IMR-90 (cell line): ENCODE results near the gene CCDC87. TPM values are rescaled to one million over a fixed set of nuclear protein-coding genes. Genes with fewer than 3 reads are reported as not detected.

Experiments used
- ATAC-seq: fragments of 200-7000 bp; cut with Tn5 transposase; 2 replicates; pipeline ENCODE4 v1.9.1; 2020; ENCODE audit warnings: low read depth, mild to moderate bottlenecking, moderate library complexity
- BruUV-seq: library from RNA; stranded (reverse); fragments of 400-500 nt; replicated peaks from 2 replicates; lab custom pipeline; 2021; lab: Mats Ljungman, UMichigan
- CTCF ChIA-PET: fragments of 300-600 bp; formaldehyde crosslinking; extraction: SDS; loops from one replicate; lab custom pipeline; 2021; ENCODE audit warnings: antibody characterized with exemption; lab: Yijun Ruan, JAX
- POLR2A ChIA-PET: fragments of 300-600 bp; sonication (Branson Sonifier 250); formaldehyde crosslinking; loops from one replicate; lab custom pipeline; 2022; ENCODE audit warnings: antibody characterized with exemption; ENCODE audit not compliant: unreplicated experiment; lab: Charles Lee
- DNase-seq: peaks from one replicate; pipeline ENCODE4 v3.0.0; 2013
- H2AFZ ChIP-seq: replicated peaks from 2 replicates; pipeline ENCODE3; 2013; ENCODE audit warnings: low read length, mild to moderate bottlenecking; ENCODE audit not compliant: poor library complexity
- H2AK5ac ChIP-seq: 2 replicates; pipeline ENCODE4 v1.6.1; 2013; ENCODE audit warnings: low read depth, low read length, inconsistent platforms
- H2AK9ac ChIP-seq: replicated peaks from 2 replicates; pipeline ENCODE3; 2013; ENCODE audit warnings: mild to moderate bottlenecking, low read depth, low read length, moderate library complexity; ENCODE audit not compliant: poor library complexity
- H2BK120ac ChIP-seq: 2 replicates; pipeline ENCODE4 v1.6.1; 2013; ENCODE audit warnings: low read depth, low read length, inconsistent platforms
- H2BK15ac ChIP-seq: 3 replicates; pipeline ENCODE4 v1.6.1; 2013; ENCODE audit warnings: low read depth, low read length, inconsistent platforms
- H2BK20ac ChIP-seq: 2 replicates; pipeline ENCODE4 v1.6.1; 2013; ENCODE audit warnings: low read depth, mild to moderate bottlenecking, inconsistent platforms, low read length, moderate library complexity
- H2BK5ac ChIP-seq: 2 replicates; pipeline ENCODE4 v1.6.1; 2013; ENCODE audit warnings: mild to moderate bottlenecking, low read depth, low read length, inconsistent platforms; ENCODE audit not compliant: poor library complexity, severe bottlenecking
- H3K14ac ChIP-seq: replicated peaks from 2 replicates; pipeline ENCODE4 v1.6.1; 2013; ENCODE audit warnings: low read depth, low read length, inconsistent platforms
- H3K18ac ChIP-seq: 2 replicates; pipeline ENCODE4 v1.6.1; 2013; ENCODE audit warnings: low read depth, low read length, control low read depth
- H3K23ac ChIP-seq: 2 replicates; pipeline ENCODE4 v1.6.1; 2013; ENCODE audit warnings: low read depth, low read length, inconsistent platforms
- H3K27ac ChIP-seq: 2 replicates; pipeline ENCODE4 v1.5.1; 2013; ENCODE audit warnings: mild to moderate bottlenecking, control low read depth, low read length; ENCODE audit not compliant: insufficient read depth
- H3K27me3 ChIP-seq: 2 replicates; pipeline ENCODE4 v1.6.1; 2013; ENCODE audit warnings: low read length; ENCODE audit not compliant: control insufficient read depth, insufficient read depth
- H3K36me3 ChIP-seq: 2 replicates; pipeline ENCODE4 v1.6.1; 2013; ENCODE audit warnings: low read length, mixed read lengths; ENCODE audit not compliant: control insufficient read depth, insufficient read depth
- H3K4ac ChIP-seq: 2 replicates; pipeline ENCODE4 v1.6.1; 2013; ENCODE audit warnings: low read depth, low read length, inconsistent platforms
- H3K4me1 ChIP-seq: 2 replicates; pipeline ENCODE4 v1.6.1; 2013; ENCODE audit warnings: low read length, mixed read lengths; ENCODE audit not compliant: control insufficient read depth, insufficient read depth
- H3K4me2 ChIP-seq: 2 replicates; pipeline ENCODE4 v1.6.1; 2013; ENCODE audit warnings: low read depth, mild to moderate bottlenecking, control low read depth, low read length, moderate library complexity
- H3K4me3 ChIP-seq: 2 replicates; pipeline ENCODE4 v1.5.1; 2013; ENCODE audit warnings: low read depth, mild to moderate bottlenecking, control low read depth, low read length, moderate library complexity; ENCODE audit not compliant: insufficient read depth
- H3K56ac ChIP-seq: 2 replicates; pipeline ENCODE4 v1.6.1; 2013; ENCODE audit warnings: low read length, inconsistent platforms; ENCODE audit not compliant: insufficient read depth; ENCODE audit errors: extremely low read depth
- H3K79me1 ChIP-seq, 2 experiments: 2 replicates each; pipeline ENCODE4 v1.6.1; 2013; ENCODE audit warnings: low read length in 2 of 2, inconsistent platforms in 1 of 2, low read depth in 1 of 2
- H3K9ac ChIP-seq: 2 replicates; pipeline ENCODE4 v1.6.1; 2013; ENCODE audit warnings: low read depth, low read length, control low read depth
- H3K9me1 ChIP-seq: 2 replicates; pipeline ENCODE4 v1.6.1; 2013; ENCODE audit warnings: low read length, inconsistent platforms; ENCODE audit not compliant: insufficient read depth
- H3K9me3 ChIP-seq: 2 replicates; pipeline ENCODE4 v1.6.1; 2013; ENCODE audit warnings: low read length; ENCODE audit not compliant: control insufficient read depth, insufficient read depth
- H4K20me1 ChIP-seq: 2 replicates; pipeline ENCODE4 v1.6.1; 2013; ENCODE audit warnings: low read length, inconsistent platforms; ENCODE audit not compliant: insufficient read depth
- H4K5ac ChIP-seq: 2 replicates; pipeline ENCODE4 v1.6.1; 2013; ENCODE audit warnings: mild to moderate bottlenecking, low read depth, low read length, control low read depth
- H4K8ac ChIP-seq, 2 experiments: 2 replicates each; pipeline ENCODE4 v1.6.1; 2013; ENCODE audit warnings: low read depth in 2 of 2, low read length in 2 of 2, control low read depth in 1 of 2, inconsistent platforms in 1 of 2
- H4K91ac ChIP-seq: 2 replicates; pipeline ENCODE4 v1.6.1; 2013; ENCODE audit warnings: low read depth, low read length, inconsistent platforms; ENCODE audit not compliant: insufficient read depth
- BHLHE40 ChIP-seq: fragments of 150-350 bp; IDR thresholded peaks from 2 replicates; pipeline ENCODE4 v1.6.1; 2016; ENCODE audit warnings: mild to moderate bottlenecking, low read depth, low read length
- CEBPB ChIP-seq: IDR thresholded peaks from 2 replicates; pipeline ENCODE4 v1.6.1; 2012; ENCODE audit warnings: low read depth, low read length, improper control_type of control experiment
- CHD1 ChIP-seq: IDR thresholded peaks from 2 replicates; pipeline ENCODE4 v1.6.1; 2012; ENCODE audit warnings: low read depth, low read length, improper control_type of control experiment
- CTCF ChIP-seq: conservative IDR thresholded peaks from 2 replicates; pipeline ENCODE4 v1.5.1; 2012; ENCODE audit warnings: mild to moderate bottlenecking, low read depth, low read length, improper control_type of control experiment
- FOS ChIP-seq: fragments of 150-350 bp; IDR thresholded peaks from 2 replicates; pipeline ENCODE4 v1.6.1; 2016; ENCODE audit warnings: low read depth, low read length
- MAFK ChIP-seq: IDR thresholded peaks from 2 replicates; pipeline ENCODE4 v1.6.1; 2012; ENCODE audit warnings: low read depth, low read length, improper control_type of control experiment
- MAZ ChIP-seq: IDR thresholded peaks from 2 replicates; pipeline ENCODE4 v1.6.1; 2012; ENCODE audit warnings: low read depth, mild to moderate bottlenecking, low read length, improper control_type of control experiment, moderate library complexity, borderline replicate concordance
- MXI1 ChIP-seq: IDR thresholded peaks from 2 replicates; pipeline ENCODE4 v1.6.1; 2012; ENCODE audit warnings: low read depth, mild to moderate bottlenecking, low read length, moderate library complexity, borderline replicate concordance
- POLR2A ChIP-seq: IDR thresholded peaks from 2 replicates; pipeline ENCODE4 v1.6.1; 2012; ENCODE audit warnings: mild to moderate bottlenecking, low read depth, low read length
- RAD21 ChIP-seq: IDR thresholded peaks from 2 replicates; pipeline ENCODE4 v1.6.1; 2012; ENCODE audit warnings: low read length, improper control_type of control experiment
- RCOR1 ChIP-seq: IDR thresholded peaks from 2 replicates; pipeline ENCODE4 v1.6.1; 2012; ENCODE audit warnings: mild to moderate bottlenecking, low read length, improper control_type of control experiment; ENCODE audit not compliant: insufficient replicate concordance
- RFX5 ChIP-seq: IDR thresholded peaks from 2 replicates; pipeline ENCODE4 v1.8.0; 2012; ENCODE audit warnings: low read depth, mild to moderate bottlenecking, low read length, moderate library complexity
- SMC3 ChIP-seq: fragments of 150-350 bp; IDR thresholded peaks from 2 replicates; pipeline ENCODE4 v1.6.1; 2016; ENCODE audit warnings: low read depth, mild to moderate bottlenecking, antibody characterized with exemption, low read length, moderate library complexity
- USF2 ChIP-seq: fragments of 150-350 bp; IDR thresholded peaks from 2 replicates; pipeline ENCODE4 v1.6.1; 2017; ENCODE audit warnings: mild to moderate bottlenecking, antibody characterized with exemption, low read length, low read depth
- WGBS, 2 experiments: methylation state at CpG; one replicate each; pipeline versions ENCODE4 v1.1.5 to v1.1.7; 2013; ENCODE audit warnings: missing lambda C conversion rate in 2 of 2; ENCODE audit not compliant: insufficient read length in 1 of 2; ENCODE audit errors: extremely low coverage in 2 of 2; 5-methylcytosine and 5-hydroxymethylcytosine counted together
- dilution Hi-C: fragments of 300-500 bp; cut with HindIII; formaldehyde crosslinking; loops from one replicate; pipeline ENCODE4 v1.14.3; 2018; ENCODE audit warnings: low sequenced_read_pairs; ENCODE audit not compliant: unreplicated experiment
- in situ Hi-C: fragments of 300-500 bp; cut with MboI; formaldehyde crosslinking; loops from 3 replicates; pipeline ENCODE4 v1.14.3; 2019; ENCODE audit warnings: low sequenced_read_pairs, inconsistent platforms, mixed read lengths
- intact Hi-C: fragments of 100-400 bp; cut with micrococcal nuclease; formaldehyde crosslinking; loops from 2 replicates; pipeline ENCODE4 v1.10.0; 2022
- polyA plus RNA-seq, 3 experiments: library from polyadenylated mRNA; depleted of rRNA; stranded (reverse); fragments of >200 nt; gene quantifications; 2 replicates each; pipeline ENCODE4 v1.2.3, GENCODE V29; 2012; ENCODE audit warnings: low replicate concordance in 1 of 3
- total RNA-seq: library from RNA; depleted of rRNA; stranded (reverse); fragments of >200 nt; gene quantifications from 2 replicates; pipeline ENCODE4 v1.2.3, GENCODE V29; 2012

The CCDC87 gene
- total and polyA plus RNA-seq, 2 of the 4 experiments (the other 2 are of a cell fraction) = 0.18 to 0.19 TPM

- H3K4me2 ChIP-seq = peak within 1 kb of the TSS; percentile 93
- H3K4me1 ChIP-seq = peaks cover 17% of the 10 kb centered on the region
- peaks cover 7% of the 10 kb centered on the region; the same call in 1 of the 2 replicates for H3K9me1 ChIP-seq
- DNase-seq (peak; percentile 100), ATAC-seq (peak; percentile 95)
- H3K27me3 ChIP-seq = no peaks in the 10 kb centered on the region
- BruUV-seq = TSS peak; percentile 38
- peak within 1 kb of the TSS; percentile 88 for H3K9ac ChIP-seq
- peak within 1 kb of the TSS; percentile 77 for H4K5ac ChIP-seq
- peak within 1 kb of the TSS; percentile 32; the same call in 1 of the 2 replicates for H2BK120ac ChIP-seq
- peaks cover 76% of the 10 kb centered on the region for H4K20me1 ChIP-seq
- peak within 1 kb of the TSS; percentile 91 for H2AK5ac ChIP-seq
- peak within 1 kb of the TSS; percentile 89 for H2AFZ ChIP-seq
- ChIA-PET POLR2A (interaction anchor here (0.6 to 2.3 kb wide), 6 partner anchors 11 to 71 kb away, joined by 3 to 17 read pairs (median 6); no protein-coding TSS in a partner anchor), CTCF (interaction anchor here (0.5 to 1.6 kb wide), 5 partner anchors 20 to 290 kb away, joined by 3 to 6 read pairs (median 3); partner anchors contain the start of genes CCDC87 and CCS)
- H2BK15ac ChIP-seq = no peak within 1 kb of the TSS
- H3K79me1 ChIP-seq = peaks cover 7 to 75% of the 10 kb centered on the region in 2 experiments; a peak in 2 of 4 replicates
- peaks cover 19% of the 10 kb centered on the region for H3K36me3 ChIP-seq
- H3K4ac ChIP-seq = peak within 1 kb of the TSS; percentile 96
- intact Hi-C loops (loop anchor here (2.0 kb wide), 2 partner anchors 22 to 92 kb away; partner anchors contain the start of genes ACTN3, RBM14 and ZDHHC24), in situ Hi-C loops (no loop called here), dilution Hi-C loops (no loop called here)
- H2AK9ac ChIP-seq = peak within 1 kb of the TSS; percentile 98
- H3K14ac ChIP-seq = peak within 1 kb of the TSS; percentile 98
- H2BK20ac ChIP-seq = no peak within 1 kb of the TSS
- peak within 1 kb of the TSS; percentile 94 for H3K23ac ChIP-seq
- no peaks in the 10 kb centered on the region for H3K9me3 ChIP-seq
- WGBS, 2 experiments = 0% methylated on average over 41 of the region's 63 CpGs; no CpG with 5 or more reads in 1 of the 2 experiments
- H3K56ac ChIP-seq = peak within 1 kb of the TSS; percentile 67
- peak within 1 kb of the TSS; percentile 87 for H3K27ac ChIP-seq
- H3K4me3 ChIP-seq = peak within 1 kb of the TSS; percentile 76
- H4K8ac ChIP-seq = peak within 1 kb of the TSS; percentile 65 to 96
- peak within 1 kb of the TSS; percentile 92 for H4K91ac ChIP-seq
- H2BK5ac ChIP-seq = peak within 1 kb of the TSS; percentile 75
- no peak for TF ChIP-seq RCOR1
- TF ChIP-seq RAD21 = no peak
- TF ChIP-seq POLR2A = peak; percentile 93
- no peak; the same call in 1 of the 2 replicates for TF ChIP-seq MAFK
- peak; percentile 71 for TF ChIP-seq MXI1
- peak; percentile 89; the same call in 1 of the 2 replicates for TF ChIP-seq CHD1
- TF ChIP-seq CEBPB = peak; percentile 93
- peak; percentile 40; the same call in 1 of the 2 replicates for TF ChIP-seq FOS
- 0 out of 2 replicates have a peak, but pooled peaks have one; percentile 29 for TF ChIP-seq USF2
- TF ChIP-seq MAZ = no peak
- no peak for TF ChIP-seq SMC3
- TF ChIP-seq BHLHE40 = peak; percentile 18; the same call in 1 of the 2 replicates
- TF ChIP-seq CTCF = no peak; the same call in 1 of the 2 replicates
- no peak for TF ChIP-seq RFX5
- peak within 1 kb of the TSS; percentile 47 for H3K18ac ChIP-seq
These were observed 45.6 kb upstream of the CCDC87 start, which contains the start of gene RBM4 for GRCh38 chr11:66638177-66639065. RBM4 (plus strand) TSS chr11:66638703; CDS start chr11:66639712, 1,009 bp downstream.
